Ramos (cell line): ENCODE results near the gene SMIM32.

ENCODE experiments used
- in situ Hi-C: fragments of 300-500 bp; cut with MboI; formaldehyde crosslinking; loops from one replicate; pipeline ENCODE4 v1.14.3; 2022; ENCODE audit warnings: low sequenced_read_pairs; ENCODE audit not compliant: unreplicated experiment

Gene SMIM32

DNA sequence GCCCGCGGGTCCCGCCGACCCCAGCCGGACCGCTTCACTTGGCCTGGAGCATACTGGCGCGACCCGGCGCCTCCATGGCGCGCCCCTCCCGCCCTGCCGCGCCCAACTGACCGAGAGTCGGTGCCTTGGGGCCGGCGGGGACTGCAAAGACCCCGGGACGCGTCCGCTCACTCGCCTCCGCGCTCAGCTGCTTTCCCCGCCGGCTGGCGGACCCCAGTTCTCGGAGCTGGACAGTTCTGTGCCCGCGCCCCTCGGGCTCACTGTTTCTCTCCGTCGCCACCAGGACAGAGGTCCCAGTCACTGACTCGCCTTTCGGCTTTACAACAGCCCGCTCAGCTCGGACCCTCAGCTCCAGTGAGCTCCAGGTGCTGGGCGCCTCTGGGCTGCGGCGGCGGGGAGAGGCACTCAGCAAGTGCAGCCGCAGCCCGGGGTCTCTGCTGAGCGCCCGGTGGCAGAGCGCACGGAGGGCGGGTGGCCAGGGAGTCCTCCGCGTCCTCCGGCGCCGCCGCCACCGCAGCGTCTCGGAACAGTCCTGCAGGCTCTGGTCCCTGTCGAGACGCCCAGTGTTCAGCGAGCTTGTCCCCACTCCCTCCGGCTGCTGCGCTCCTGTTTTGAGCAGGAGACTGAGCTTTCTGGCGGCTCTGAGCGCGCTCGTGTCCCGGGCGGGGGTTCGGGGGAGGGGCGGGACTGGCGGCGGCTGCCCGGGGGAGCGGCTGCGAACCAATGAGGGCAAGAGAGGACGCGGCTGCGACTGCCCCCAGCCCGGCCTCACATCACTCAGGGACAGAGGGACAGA lies at the start of gene SMIM32:
Gene SMIM32, minus strand, starts transcription at position 637 of the 796 bp plus-strand sequence. CDS start 638 bp downstream, outside the sequence.
- in situ Hi-C loops: no loop called here

DNA sequence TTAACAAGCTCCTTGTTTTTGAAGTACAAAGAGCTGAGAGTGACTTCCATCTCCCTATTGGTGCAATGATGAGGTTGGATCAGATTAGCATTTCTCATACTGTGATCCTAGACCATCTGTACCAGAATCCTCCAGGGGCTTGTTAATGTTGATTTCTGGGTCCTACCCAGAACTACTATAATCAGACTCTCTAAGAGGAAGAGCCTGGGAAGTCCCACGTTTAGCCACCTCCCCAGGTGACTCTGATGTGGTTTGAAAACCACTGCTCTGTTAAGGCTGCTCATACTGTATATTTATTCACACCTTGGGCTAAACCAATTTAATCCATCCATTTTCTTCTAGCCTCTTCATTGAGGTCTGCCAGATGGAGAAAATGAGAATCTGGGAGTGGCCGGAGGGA lies 49.6 kb upstream of the SMIM32 start:
- in situ Hi-C loops: loop anchor here (25.0 kb wide), 1 partner anchor 520 kb away; no protein-coding TSS in a partner anchor

GRCh38 chr5:136242136-136242535 lies 49.2 kb upstream of the SMIM32 start:
- in situ Hi-C loops: loop anchor here (25.0 kb wide), 1 partner anchor 520 kb away; no protein-coding TSS in a partner anchor

- in situ Hi-C loops: loop anchor here (25.0 kb wide), 1 partner anchor 521 kb away; no protein-coding TSS in a partner anchor
Observed at GRCh38 chr5:136240894-136241293, 47.9 kb upstream of the SMIM32 start.

DNA sequence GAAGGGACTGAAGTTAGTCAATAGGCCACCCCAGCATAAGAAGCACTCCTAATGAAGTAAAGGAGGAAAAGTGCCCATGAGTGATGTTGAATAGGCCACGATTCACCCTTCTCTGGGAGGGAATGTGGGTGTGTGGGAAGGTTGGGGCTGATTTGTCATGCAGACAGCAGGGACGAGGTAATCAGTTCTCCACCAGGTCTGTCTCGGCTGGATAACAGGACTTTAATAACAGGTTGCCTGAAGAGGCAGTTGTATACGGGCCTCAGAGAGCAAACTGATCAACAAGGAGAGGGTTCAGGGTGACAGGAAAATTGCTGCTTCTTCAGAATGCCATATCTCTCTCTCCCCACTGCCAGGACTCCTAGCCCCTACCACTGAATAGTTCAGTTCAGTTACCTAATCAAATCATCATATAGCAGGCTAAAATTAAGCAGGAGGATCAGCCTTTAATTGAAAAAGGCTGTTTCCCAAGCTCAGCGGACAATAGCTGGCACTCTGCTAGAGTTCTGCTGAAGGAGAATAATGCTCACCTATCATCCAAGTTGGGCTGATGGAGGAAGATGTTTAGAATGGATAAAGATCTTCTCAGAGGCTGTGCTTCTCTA lies 43.6 kb upstream of the SMIM32 start:
- in situ Hi-C loops: loop anchor here (25.0 kb wide), 1 partner anchor 526 kb away; no protein-coding TSS in a partner anchor

- in situ Hi-C loops: loop anchor here (25.0 kb wide), 1 partner anchor 527 kb away; no protein-coding TSS in a partner anchor
Observed at GRCh38 chr5:136235321-136235720, 42.4 kb upstream of the SMIM32 start.

DNA sequence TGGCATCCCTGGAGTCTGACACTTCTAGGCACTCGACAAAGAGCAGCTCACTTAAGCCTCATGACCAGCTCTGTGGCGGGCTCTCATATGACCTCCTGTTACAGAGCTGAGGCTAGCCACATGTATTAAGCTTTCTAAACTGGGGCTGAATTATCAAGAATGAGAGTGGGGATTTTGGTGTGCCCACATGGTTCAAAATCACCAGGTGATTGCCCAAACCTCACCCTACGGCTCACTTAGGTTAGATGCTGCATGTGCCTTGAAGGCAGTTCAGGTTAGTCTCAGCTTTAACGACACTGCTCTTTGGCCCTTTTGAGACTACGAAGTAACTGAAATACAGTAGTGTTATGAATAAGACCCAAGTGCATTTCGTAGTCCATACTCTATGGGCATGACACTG lies 39.4 kb upstream of the SMIM32 start:
- in situ Hi-C loops: loop anchor here (25.0 kb wide), 1 partner anchor 530 kb away; no protein-coding TSS in a partner anchor

DNA sequence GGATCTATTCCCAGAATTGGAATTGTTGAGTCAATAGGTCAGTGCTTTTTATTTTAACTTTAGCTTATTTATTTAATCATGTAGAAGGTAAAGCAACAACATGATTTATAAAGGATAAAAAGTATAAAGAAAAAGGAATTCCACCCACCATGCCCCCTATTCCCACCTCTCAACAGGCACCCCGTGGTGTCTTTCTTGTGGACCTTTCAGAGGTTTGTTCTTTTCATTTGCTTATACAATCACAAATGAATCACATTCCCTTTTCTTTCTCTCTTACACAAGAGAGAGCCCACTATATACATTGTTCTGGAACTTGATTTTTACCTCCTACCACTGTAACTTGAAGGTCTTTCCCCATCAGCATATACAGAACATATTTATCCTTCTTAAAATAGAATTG lies 37.2 kb upstream of the SMIM32 start:
- in situ Hi-C loops: loop anchor here (25.0 kb wide), 1 partner anchor 532 kb away; no protein-coding TSS in a partner anchor

DNA sequence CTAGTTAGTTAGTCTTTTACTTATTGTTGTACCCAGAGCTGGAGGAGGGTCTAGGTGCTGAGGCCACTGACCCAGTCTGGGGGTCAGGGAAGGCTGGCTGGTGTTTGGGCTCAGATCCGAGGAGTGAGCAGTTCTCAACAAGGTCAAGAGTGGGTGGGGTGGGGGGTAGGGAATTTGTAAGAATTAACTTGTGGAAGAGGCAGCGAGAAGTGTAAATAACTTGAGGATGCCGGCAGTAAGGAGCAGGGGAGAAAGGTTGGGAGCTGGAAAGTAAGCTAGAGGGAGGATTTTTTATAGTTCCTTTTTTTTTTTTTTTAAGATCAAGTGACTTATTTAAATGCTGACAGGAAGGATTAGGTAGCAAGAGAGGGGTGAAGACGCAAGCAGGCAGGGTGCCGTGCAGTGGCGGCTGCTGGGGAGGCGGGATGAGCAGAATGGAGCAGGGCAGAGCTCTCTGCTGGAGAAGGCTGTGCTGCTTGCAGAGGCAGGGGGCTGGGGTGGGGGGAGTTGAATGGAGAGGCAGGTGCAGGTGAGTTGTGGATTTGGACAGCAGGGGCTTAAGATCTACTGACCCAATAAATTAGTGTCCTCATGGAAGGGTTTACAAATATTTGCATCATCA lies 35.3 kb upstream of the SMIM32 start:
- in situ Hi-C loops: loop anchor here (25.0 kb wide), 1 partner anchor 534 kb away; no protein-coding TSS in a partner anchor

- in situ Hi-C loops: loop anchor here (25.0 kb wide), 1 partner anchor 536 kb away; no protein-coding TSS in a partner anchor
Observed at GRCh38 chr5:136226401-136226800, 33.4 kb upstream of the SMIM32 start.

DNA sequence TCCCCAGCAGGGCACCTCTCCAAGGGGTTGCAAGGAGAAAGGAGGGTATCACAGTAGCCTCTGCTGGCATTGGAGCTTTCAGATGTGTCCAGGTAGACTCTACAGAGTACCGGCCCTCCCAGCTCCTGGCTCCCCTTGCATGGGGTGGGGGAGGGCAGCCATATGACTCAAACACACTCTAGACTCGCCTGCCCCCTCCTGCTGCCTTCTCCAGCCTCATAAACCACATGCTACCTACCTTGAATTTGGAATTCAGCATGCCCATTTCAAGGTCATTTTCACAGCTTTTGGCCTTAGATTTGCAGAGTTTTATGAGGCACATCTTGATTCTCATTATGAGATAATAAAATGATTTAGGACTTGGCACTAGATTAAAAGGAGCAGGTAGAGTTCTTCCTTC lies 32.8 kb upstream of the SMIM32 start:
- in situ Hi-C loops: loop anchor here (25.0 kb wide), 1 partner anchor 537 kb away; no protein-coding TSS in a partner anchor

GRCh38 chr5:136222580-136223235 lies 29.7 kb upstream of the SMIM32 start:
- in situ Hi-C loops: loop anchor here (25.0 kb wide), 1 partner anchor 260 kb away; the partner anchor contains the start of gene LECT2

DNA sequence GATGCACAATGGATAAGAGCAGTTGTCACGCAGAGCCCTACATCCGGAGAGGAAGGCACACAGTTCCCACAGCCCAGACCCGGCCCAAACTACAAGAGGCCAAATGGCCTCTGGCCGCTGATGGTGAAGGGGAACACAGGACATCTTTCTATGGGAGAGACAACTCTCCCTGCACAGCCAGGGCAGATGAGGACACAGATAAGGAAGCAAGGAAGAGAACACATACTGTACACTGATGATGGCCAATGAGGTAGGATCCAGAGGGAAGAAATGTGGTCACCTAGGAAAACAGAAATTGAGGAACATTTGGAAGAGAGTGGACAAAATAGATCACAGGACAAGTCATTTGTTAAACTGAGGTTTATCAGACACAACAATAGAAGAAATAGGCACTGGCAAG lies 28.4 kb upstream of the SMIM32 start:
- in situ Hi-C loops: loop anchor here (25.0 kb wide), 1 partner anchor 259 kb away; the partner anchor contains the start of gene LECT2

- in situ Hi-C loops: loop anchor here (25.0 kb wide), 1 partner anchor 254 kb away; the partner anchor contains the start of gene LECT2
Observed at GRCh38 chr5:136216230-136216629, 23.3 kb upstream of the SMIM32 start.

- in situ Hi-C loops: loop anchor here (25.0 kb wide), 1 partner anchor 254 kb away; the partner anchor contains the start of gene LECT2
Observed at GRCh38 chr5:136215812-136216211, 22.9 kb upstream of the SMIM32 start.

DNA sequence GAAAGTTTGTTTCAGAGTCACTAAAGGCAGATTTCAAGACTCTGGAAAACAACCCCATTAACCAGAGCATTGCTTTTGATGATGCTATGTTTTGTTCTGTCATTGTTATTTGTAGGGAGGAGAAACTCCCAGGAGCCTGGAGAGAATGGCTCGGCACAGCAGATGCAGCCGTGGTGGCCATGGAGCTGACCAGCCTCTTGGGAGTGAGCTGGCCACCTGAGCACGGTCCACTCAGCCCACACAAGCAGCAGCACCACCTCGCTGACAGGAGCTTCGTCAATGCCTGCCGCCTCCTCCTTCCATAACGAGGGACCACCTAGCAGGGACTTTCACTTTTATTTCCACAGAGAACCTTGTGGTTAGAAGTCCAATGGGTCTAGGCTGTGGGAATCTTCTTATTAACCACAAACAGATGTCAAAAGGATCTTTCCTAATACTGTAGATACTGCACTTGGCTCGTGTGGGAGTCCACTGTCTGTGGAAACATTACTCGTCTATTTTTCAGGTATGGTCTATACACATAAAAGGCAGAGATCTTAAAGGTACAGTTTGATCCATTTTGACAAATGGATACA lies 21.0 kb upstream of the SMIM32 start:
- in situ Hi-C loops: loop anchor here (5.0 to 25.0 kb wide), 2 partner anchors 252 to 327 kb away; partner anchors contain the start of gene LECT2

DNA sequence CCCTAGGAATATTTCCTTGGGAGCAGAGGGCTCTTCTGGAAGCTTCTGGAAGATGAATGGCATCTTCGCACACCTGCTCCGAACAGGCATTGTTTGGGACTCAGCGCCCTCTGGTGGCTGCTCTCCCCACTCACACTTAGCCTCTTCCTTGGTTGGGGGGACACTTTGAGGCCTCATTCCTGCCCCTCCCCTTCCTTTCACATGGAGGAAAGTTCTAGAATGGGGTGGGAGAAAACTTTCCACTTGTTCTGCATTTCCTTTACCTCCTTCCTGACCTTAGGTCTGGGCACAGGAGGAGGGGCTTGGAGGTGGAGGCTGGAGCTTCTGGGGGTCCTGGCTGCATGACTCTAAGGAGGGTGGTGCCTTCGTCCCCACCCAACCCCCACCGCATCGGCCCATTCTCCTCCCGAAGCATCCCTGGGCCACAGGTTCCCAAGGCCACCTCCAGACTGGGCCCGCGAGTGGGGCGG lies 19.3 kb upstream of the SMIM32 start:
- in situ Hi-C loops: loop anchor here (5.0 to 25.0 kb wide), 2 partner anchors 250 to 325 kb away; partner anchors contain the start of gene LECT2

- in situ Hi-C loops: loop anchor here (5.0 to 25.0 kb wide), 2 partner anchors 249 to 324 kb away; partner anchors contain the start of gene LECT2
Observed at GRCh38 chr5:136211282-136212040, 18.5 kb upstream of the SMIM32 start.
